Sigmoid colon (tissue), 4 donors: ENCODE data around the gene TNFRSF21.

Experiments used
- EP300 ChIP-seq, 4 donors: sonication (generic); formaldehyde crosslinking; IDR thresholded peaks; one replicate each; pipeline ENCODE4 v1.6.1; 2017; ENCODE audit warnings: antibody characterized with exemption in 4 of 4
- POLR2A ChIP-seq, 2 donors: fragments of 450-650 bp; IDR thresholded peaks; one replicate each; pipeline ENCODE4 v1.6.1; 2016; ENCODE audit warnings: antibody characterized with exemption in 2 of 2, mild to moderate bottlenecking in 2 of 2, moderate library complexity in 2 of 2
- POLR2AphosphoS5 ChIP-seq, 4 donors: sonication (generic); formaldehyde crosslinking; IDR thresholded peaks; one replicate each; pipeline ENCODE4 v1.6.1; 2017; ENCODE audit warnings: antibody characterized with exemption in 4 of 4
- TF ChIP-seq, protein P1 (sequence below), 4 experiments: fragments of 450-650 bp in 3 of 4; fragments of 200-600 bp in 1 of 4; IDR thresholded peaks; one replicate each; pipeline ENCODE4 v1.5.1; 2016 to 2019; ENCODE audit warnings: antibody characterized with exemption in 4 of 4, mild to moderate bottlenecking in 3 of 4, moderate library complexity in 2 of 4

DNA sequence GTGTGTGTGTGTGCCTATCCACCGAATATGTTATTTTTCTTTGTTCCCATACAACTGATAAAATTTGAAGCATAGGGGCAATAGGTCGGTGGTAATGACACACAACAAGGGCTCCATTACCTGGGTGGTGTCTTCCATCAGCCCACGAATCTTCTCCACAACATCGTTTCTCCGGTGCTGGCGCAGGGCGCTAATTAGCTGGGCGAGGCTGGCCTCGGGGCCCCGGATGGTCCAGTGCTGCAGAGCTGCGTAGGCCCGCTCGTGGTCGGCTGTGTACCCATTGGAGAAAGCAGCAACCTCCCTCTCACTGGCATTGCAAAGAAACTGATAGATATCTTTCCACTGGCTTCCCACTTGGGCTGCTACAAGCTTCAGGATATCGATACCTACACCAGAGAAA is 56.6 kb downstream of the TNFRSF21 start:
- TF ChIP-seq, protein P1, sequence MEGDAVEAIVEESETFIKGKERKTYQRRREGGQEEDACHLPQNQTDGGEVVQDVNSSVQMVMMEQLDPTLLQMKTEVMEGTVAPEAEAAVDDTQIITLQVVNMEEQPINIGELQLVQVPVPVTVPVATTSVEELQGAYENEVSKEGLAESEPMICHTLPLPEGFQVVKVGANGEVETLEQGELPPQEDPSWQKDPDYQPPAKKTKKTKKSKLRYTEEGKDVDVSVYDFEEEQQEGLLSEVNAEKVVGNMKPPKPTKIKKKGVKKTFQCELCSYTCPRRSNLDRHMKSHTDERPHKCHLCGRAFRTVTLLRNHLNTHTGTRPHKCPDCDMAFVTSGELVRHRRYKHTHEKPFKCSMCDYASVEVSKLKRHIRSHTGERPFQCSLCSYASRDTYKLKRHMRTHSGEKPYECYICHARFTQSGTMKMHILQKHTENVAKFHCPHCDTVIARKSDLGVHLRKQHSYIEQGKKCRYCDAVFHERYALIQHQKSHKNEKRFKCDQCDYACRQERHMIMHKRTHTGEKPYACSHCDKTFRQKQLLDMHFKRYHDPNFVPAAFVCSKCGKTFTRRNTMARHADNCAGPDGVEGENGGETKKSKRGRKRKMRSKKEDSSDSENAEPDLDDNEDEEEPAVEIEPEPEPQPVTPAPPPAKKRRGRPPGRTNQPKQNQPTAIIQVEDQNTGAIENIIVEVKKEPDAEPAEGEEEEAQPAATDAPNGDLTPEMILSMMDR (IDR thresholded peaks at IDR 0.05): no peak
- TF ChIP-seq EP300 (IDR thresholded peaks at IDR 0.05) (no peak), POLR2AphosphoS5 (IDR thresholded peaks at IDR 0.05) (no peak), POLR2A (IDR thresholded peaks at IDR 0.05) (no peak)
